ENCODE measurements around the gene C19orf67.

The C19orf67 gene

GRCh38 chr19:14062558-14062855 is 23.1 kb downstream of the C19orf67 start:
- no peaks in the 10 kb centered on the region for H3K36me3 ChIP-seq (ENCODE audit: control insufficient read depth, insufficient read depth, low read length)
- H3K9me3 ChIP-seq (ENCODE audit: control insufficient read depth, low read length): no peaks in the 10 kb centered on the region
- H3K4me1 ChIP-seq (ENCODE audit: control insufficient read depth, insufficient read depth, low read length, poor library complexity, severe bottlenecking): peaks cover 7% of the 10 kb centered on the region
- no peak overlapping the region for H3K4me3 ChIP-seq (ENCODE audit: extremely low read depth, insufficient read depth, low read length, poor library complexity, severe bottlenecking)
- WGBS, 2 experiments (ENCODE audit: insufficient coverage in 2 of 2): 91 to 93% methylated on average over 5 of the region's 5 CpGs
- H3K27ac ChIP-seq (ENCODE audit: low read depth, low read length, severe bottlenecking): no peak overlapping the region

- Histone ChIP-seq H3K4me1 (ENCODE audit: control insufficient read depth, insufficient read depth, low read length, poor library complexity, severe bottlenecking) (peaks cover 7% of the 10 kb centered on the region), H3K27ac (ENCODE audit: low read depth, low read length, severe bottlenecking) (no peak within 1 kb of the TSS), H3K9me3 (ENCODE audit: control insufficient read depth, low read length) (no peaks in the 10 kb centered on the region), H3K36me3 (ENCODE audit: control insufficient read depth, insufficient read depth, low read length) (no peaks in the 10 kb centered on the region), H3K4me3 (ENCODE audit: extremely low read depth, insufficient read depth, low read length, poor library complexity, severe bottlenecking) (no peak within 1 kb of the TSS)
- 90 to 95% methylated on average over 14 to 17 of the region's 19 CpGs for WGBS, 2 experiments (ENCODE audit: insufficient coverage in 2 of 2)
Measured at GRCh38 chr19:14061751-14062557, 23.6 kb downstream of the C19orf67 start, which contains the start of gene PALM3. Gene PALM3, minus strand, starts transcription at chr19:14062076. Its CDS starts 96 bp downstream, at chr19:14061980.

GRCh38 chr19:14061081-14061749 is 24.4 kb downstream of the C19orf67 start:
- no peak overlapping the region for H3K27ac ChIP-seq (ENCODE audit: low read depth, low read length, severe bottlenecking)
- 68 to 82% methylated on average over 4 to 7 of the region's 9 CpGs for WGBS, 2 experiments (ENCODE audit: insufficient coverage in 2 of 2)
- no peaks in the 10 kb centered on the region for H3K36me3 ChIP-seq (ENCODE audit: control insufficient read depth, insufficient read depth, low read length)
- peaks cover 7% of the 10 kb centered on the region for H3K4me1 ChIP-seq (ENCODE audit: control insufficient read depth, insufficient read depth, low read length, poor library complexity, severe bottlenecking)
- H3K4me3 ChIP-seq (ENCODE audit: extremely low read depth, insufficient read depth, low read length, poor library complexity, severe bottlenecking): no peak overlapping the region
- no peaks in the 10 kb centered on the region for H3K9me3 ChIP-seq (ENCODE audit: control insufficient read depth, low read length)

- H3K4me1 ChIP-seq (ENCODE audit: control insufficient read depth, insufficient read depth, low read length, poor library complexity, severe bottlenecking): peaks cover 7% of the 10 kb centered on the region
- H3K4me3 ChIP-seq (ENCODE audit: extremely low read depth, insufficient read depth, low read length, poor library complexity, severe bottlenecking): no peak overlapping the region
- H3K36me3 ChIP-seq (ENCODE audit: control insufficient read depth, insufficient read depth, low read length): no peaks in the 10 kb centered on the region
- H3K27ac ChIP-seq (ENCODE audit: low read depth, low read length, severe bottlenecking): no peak overlapping the region
- no peaks in the 10 kb centered on the region for H3K9me3 ChIP-seq (ENCODE audit: control insufficient read depth, low read length)
- 35 to 63% methylated on average over 5 to 6 of the region's 8 CpGs for WGBS, 2 experiments (ENCODE audit: insufficient coverage in 2 of 2)
Measured at GRCh38 chr19:14059652-14060155, 25.9 kb downstream of the C19orf67 start.

- 28 to 30% methylated on average over 13 of the region's 15 CpGs for WGBS, 2 experiments (ENCODE audit: insufficient coverage in 2 of 2)
- H3K27ac ChIP-seq (ENCODE audit: low read depth, low read length, severe bottlenecking): no peak overlapping the region
- H3K9me3 ChIP-seq (ENCODE audit: control insufficient read depth, low read length): no peaks in the 10 kb centered on the region
- H3K36me3 ChIP-seq (ENCODE audit: control insufficient read depth, insufficient read depth, low read length): no peaks in the 10 kb centered on the region
- peaks cover 7% of the 10 kb centered on the region for H3K4me1 ChIP-seq (ENCODE audit: control insufficient read depth, insufficient read depth, low read length, poor library complexity, severe bottlenecking)
- no peak overlapping the region for H3K4me3 ChIP-seq (ENCODE audit: extremely low read depth, insufficient read depth, low read length, poor library complexity, severe bottlenecking)
Measured at GRCh38 chr19:14059093-14059480, 26.5 kb downstream of the C19orf67 start.

- WGBS, 2 experiments (ENCODE audit: insufficient coverage in 2 of 2): 52 to 55% methylated on average over 13 to 17 of the region's 17 CpGs
- Histone ChIP-seq H3K27ac (ENCODE audit: low read depth, low read length, severe bottlenecking) (no peak overlapping the region), H3K4me1 (ENCODE audit: control insufficient read depth, insufficient read depth, low read length, poor library complexity, severe bottlenecking) (peaks cover 7% of the 10 kb centered on the region), H3K36me3 (ENCODE audit: control insufficient read depth, insufficient read depth, low read length) (no peaks in the 10 kb centered on the region), H3K4me3 (ENCODE audit: extremely low read depth, insufficient read depth, low read length, poor library complexity, severe bottlenecking) (peak overlapping the region; percentile 32), H3K9me3 (ENCODE audit: control insufficient read depth, low read length) (no peaks in the 10 kb centered on the region)
Measured at GRCh38 chr19:14058182-14059092, 27.1 kb downstream of the C19orf67 start.

- Histone ChIP-seq H3K27ac (ENCODE audit: low read depth, low read length, severe bottlenecking) (no peak overlapping the region), H3K36me3 (ENCODE audit: control insufficient read depth, insufficient read depth, low read length) (peaks cover 9% of the 10 kb centered on the region), H3K9me3 (ENCODE audit: control insufficient read depth, low read length) (no peaks in the 10 kb centered on the region), H3K4me1 (ENCODE audit: control insufficient read depth, insufficient read depth, low read length, poor library complexity, severe bottlenecking) (peaks cover 7% of the 10 kb centered on the region), H3K4me3 (ENCODE audit: extremely low read depth, insufficient read depth, low read length, poor library complexity, severe bottlenecking) (peak overlapping the region; percentile 32)
- WGBS, 2 experiments (ENCODE audit: insufficient coverage in 2 of 2): 39 to 46% methylated on average over 7 to 8 of the region's 19 CpGs
Measured at GRCh38 chr19:14056741-14057356, 28.7 kb downstream of the C19orf67 start.

GRCh38 chr19:14056069-14056666 is 29.4 kb downstream of the C19orf67 start:
- H3K4me3 ChIP-seq (ENCODE audit: extremely low read depth, insufficient read depth, low read length, poor library complexity, severe bottlenecking): no peak overlapping the region
- H3K27ac ChIP-seq (ENCODE audit: low read depth, low read length, severe bottlenecking): no peak overlapping the region
- H3K36me3 ChIP-seq (ENCODE audit: control insufficient read depth, insufficient read depth, low read length): peaks cover 9% of the 10 kb centered on the region
- no peaks in the 10 kb centered on the region for H3K9me3 ChIP-seq (ENCODE audit: control insufficient read depth, low read length)
- peaks cover 7% of the 10 kb centered on the region for H3K4me1 ChIP-seq (ENCODE audit: control insufficient read depth, insufficient read depth, low read length, poor library complexity, severe bottlenecking)
- WGBS, 2 experiments (ENCODE audit: insufficient coverage in 2 of 2): 89 to 92% methylated on average over 9 to 10 of the region's 10 CpGs

GRCh38 chr19:14055396-14055795 is 30.2 kb downstream of the C19orf67 start:
- no peak overlapping the region for H3K27ac ChIP-seq (ENCODE audit: low read depth, low read length, severe bottlenecking)
- H3K4me3 ChIP-seq (ENCODE audit: extremely low read depth, insufficient read depth, low read length, poor library complexity, severe bottlenecking): no peak overlapping the region
- peaks cover 7% of the 10 kb centered on the region for H3K4me1 ChIP-seq (ENCODE audit: control insufficient read depth, insufficient read depth, low read length, poor library complexity, severe bottlenecking)
- peaks cover 9% of the 10 kb centered on the region for H3K36me3 ChIP-seq (ENCODE audit: control insufficient read depth, insufficient read depth, low read length)
- H3K9me3 ChIP-seq (ENCODE audit: control insufficient read depth, low read length): no peaks in the 10 kb centered on the region
- WGBS, 2 experiments (ENCODE audit: insufficient coverage in 2 of 2): 88 to 89% methylated on average over 3 of the region's 3 CpGs

GRCh38 chr19:14054721-14055120 is 30.9 kb downstream of the C19orf67 start:
- 83 to 93% methylated on average over 7 to 9 of the region's 11 CpGs for WGBS, 2 experiments (ENCODE audit: insufficient coverage in 2 of 2)
- Histone ChIP-seq H3K36me3 (ENCODE audit: control insufficient read depth, insufficient read depth, low read length) (peaks cover 9% of the 10 kb centered on the region), H3K27ac (ENCODE audit: low read depth, low read length, severe bottlenecking) (no peak overlapping the region), H3K4me3 (ENCODE audit: extremely low read depth, insufficient read depth, low read length, poor library complexity, severe bottlenecking) (no peak overlapping the region), H3K4me1 (ENCODE audit: control insufficient read depth, insufficient read depth, low read length, poor library complexity, severe bottlenecking) (peaks cover 7% of the 10 kb centered on the region), H3K9me3 (ENCODE audit: control insufficient read depth, low read length) (no peaks in the 10 kb centered on the region)

Data from mesodermal cell (in vitro differentiated cells).